DLD1 (cell line): ENCODE data around the gene DPP9.
"Not testable (repeated sequence)": the region's sequence is repeated elsewhere in the genome, so short reads cannot be mapped to it uniquely, and the experiment has no call there.

Source experiments
- in situ Hi-C: cut with HindIII; loops from 2 replicates; pipeline ENCODE4 v1.10.0; 2017; ENCODE audit warnings: low sequenced_read_pairs

The DPP9 gene

DNA sequence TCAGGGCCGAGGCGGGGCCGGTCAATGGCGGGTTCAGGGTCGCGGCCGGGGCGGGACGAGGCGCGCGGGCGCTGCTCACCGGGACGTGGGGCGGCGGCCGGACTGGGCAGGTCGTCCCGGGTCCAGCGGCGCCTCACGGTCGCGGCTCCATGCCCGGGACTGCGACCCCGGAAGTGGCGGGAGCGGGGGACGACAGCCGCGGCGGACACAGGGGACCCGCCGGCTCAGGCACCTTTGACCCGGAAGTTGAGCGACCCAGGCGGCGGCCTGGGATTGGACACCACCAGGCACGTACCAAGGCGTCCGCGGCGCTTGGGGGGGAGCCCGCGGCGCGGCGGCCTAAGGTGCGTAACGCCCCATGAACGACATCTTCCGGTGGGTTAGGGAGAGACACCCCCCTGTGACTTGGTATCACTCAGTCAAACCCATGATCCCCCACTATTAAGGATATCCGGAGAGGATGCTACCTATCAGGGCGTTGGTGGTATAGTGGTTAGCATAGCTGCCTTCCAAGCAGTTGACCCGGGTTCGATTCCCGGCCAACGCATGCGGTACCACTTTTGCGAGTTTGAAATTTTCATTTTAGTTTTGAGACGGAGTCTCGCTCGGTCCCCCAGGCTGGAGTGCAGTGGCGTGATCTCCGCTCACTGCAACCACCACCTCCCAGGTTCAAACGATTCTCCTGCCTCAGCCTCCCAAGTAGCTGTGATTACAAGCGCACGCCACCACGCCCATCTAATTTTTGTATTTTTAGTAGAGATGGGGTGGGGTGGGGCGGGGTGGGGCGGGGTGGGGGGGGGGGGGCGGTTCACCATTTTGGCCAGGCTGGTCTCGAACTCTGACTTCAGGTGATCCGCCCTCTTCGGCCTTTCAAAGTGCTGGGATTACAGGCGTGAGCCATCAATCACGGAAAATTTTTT lies at the start of gene DPP9:
TSS of gene DPP9 (minus strand) at position 248 of the 920 bp plus-strand sequence. CDS start 3,936 bp downstream, outside the sequence.
- in situ Hi-C loops: no loop called here

DNA sequence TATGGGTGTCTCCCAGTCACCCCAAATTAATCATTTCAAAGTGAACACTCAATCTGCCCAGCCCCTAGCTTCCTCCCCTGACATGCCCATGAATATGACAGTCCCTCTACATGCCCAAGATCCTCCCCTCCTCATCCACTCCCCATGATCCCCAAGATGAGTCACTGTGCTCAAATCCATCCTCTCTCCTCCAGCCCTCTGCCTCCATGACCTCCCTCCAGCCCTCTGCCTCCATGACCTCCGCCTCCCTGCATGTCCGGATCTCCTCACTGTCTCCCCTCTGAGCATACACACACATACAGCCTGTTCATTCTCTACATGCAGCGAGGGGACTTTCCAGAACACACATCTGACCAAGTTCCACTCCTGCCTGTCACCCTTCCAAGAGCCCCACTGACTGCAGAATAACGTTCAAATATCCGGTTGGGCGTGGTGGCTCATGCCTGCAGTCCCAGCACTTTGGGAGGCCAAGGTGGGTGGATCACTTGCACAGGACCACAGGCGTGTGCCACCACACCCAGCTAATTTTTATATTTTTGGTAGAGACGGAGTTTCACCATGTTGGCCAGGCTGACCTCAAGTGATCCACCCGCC lies 49.5 kb upstream of the DPP9 start:
- in situ Hi-C loops: no loop called here

DNA sequence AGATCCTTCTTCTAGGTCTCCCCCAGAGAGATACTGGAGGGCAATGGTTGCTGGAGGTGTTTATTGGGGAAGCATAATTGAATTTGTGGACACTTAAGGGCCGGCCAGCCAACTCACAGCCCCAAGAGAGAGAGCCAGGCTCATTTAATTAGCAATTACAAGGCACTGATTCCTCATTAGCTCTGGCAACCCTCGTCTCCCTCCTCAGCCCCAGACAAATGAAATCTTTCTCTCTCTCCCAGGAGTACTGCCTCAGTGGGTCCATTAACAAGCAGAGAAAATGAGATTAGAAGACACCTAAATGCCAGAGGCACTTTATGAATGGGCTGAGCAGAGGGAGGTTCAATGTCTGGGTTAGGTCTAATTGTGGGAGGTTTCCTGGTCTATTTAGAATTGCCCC lies 48.9 kb upstream of the DPP9 start:
- in situ Hi-C loops: no loop called here

DNA sequence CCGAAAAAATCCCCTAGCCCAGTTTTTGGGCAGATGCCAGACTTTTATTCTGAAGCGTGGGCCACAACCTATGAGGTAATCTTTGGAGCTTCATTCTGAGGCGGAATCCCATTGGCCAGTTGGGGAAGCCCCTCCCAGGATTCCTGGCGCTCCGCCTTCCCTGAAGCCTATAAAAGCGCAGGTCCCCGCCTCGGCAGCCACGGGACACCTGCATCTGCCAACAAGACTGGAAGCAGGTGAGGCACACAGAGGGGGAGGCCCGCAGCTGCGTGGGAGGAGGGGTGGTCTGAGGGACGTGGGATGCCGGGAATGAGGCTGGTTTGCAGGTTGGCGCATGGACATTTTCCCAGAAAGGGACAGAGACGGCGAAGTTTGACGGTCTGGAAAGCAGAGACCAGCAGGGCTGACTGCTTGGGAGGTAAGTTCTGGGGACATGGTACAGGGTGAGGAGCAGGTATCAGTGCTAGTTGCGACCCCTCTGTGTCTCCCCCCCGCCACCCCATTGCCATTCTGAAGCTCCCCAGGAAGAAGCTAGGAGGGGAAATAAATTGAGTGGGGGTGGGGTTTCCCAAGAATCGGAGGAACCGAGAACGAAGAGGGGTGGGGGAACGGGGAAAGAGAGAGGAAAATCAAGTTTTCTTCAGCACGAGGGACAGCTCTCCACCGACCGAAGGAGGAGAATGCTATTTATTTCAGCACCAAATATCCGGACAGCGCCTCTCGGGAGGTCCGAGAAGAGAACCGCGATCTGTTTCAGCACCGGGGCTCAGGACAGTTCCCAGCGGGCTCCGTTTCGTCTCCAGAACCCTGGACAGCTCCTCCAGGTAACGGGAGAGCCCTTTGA lies 45.5 kb upstream of the DPP9 start:
- in situ Hi-C loops: no loop called here

DNA sequence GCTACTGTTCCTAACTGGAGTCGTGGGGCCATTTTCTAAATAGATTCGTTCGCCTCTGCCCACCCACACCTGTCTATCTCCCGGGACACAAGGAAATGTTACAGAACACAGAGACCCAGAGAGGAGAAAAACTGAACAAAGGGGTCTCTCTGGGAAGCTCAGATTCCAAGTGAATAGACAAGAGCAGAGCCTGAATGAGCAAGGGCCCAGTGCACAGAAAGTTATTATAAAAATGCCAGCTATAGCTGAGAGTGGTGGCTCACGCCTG lies 40.7 kb upstream of the DPP9 start:
- in situ Hi-C loops: no loop called here

DNA sequence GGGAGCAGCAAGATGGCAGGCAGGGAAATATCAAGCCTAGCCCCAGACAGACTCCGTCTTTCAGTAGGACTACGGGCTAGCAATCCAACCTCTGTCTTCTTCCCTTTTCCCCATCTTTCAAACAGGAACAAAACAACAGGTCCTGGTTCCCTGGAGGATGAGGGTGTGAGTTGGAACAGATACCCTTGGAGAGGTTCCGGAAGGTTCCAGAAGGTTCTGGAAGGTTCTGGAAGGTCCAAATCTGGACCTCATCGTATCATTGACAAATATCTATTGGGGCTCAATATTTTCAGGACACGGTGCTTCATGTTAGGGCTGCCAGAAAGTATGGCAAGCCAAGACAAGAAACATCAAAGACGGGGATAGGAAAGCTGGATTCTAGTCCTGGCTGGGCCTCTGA lies 39.4 kb upstream of the DPP9 start:
- in situ Hi-C loops: no loop called here

DNA sequence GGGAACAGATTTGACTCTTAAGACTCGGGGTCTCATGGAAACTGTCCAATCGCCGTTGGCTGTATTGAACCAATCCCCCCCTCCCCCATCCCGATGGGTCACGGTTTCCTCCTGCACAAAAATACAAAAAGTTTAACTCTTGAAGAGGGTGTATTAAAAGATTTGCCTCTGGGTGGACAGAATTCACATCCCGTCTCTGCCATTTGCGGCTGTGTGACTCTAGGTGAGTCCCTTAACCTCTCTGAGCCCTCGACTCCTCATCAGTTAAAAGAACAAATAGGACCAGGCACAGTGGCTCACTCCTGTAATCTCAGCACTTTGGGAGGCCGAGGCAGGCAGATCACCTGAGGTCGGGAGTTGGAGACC lies 36.6 kb upstream of the DPP9 start:
- in situ Hi-C loops: no loop called here

DNA sequence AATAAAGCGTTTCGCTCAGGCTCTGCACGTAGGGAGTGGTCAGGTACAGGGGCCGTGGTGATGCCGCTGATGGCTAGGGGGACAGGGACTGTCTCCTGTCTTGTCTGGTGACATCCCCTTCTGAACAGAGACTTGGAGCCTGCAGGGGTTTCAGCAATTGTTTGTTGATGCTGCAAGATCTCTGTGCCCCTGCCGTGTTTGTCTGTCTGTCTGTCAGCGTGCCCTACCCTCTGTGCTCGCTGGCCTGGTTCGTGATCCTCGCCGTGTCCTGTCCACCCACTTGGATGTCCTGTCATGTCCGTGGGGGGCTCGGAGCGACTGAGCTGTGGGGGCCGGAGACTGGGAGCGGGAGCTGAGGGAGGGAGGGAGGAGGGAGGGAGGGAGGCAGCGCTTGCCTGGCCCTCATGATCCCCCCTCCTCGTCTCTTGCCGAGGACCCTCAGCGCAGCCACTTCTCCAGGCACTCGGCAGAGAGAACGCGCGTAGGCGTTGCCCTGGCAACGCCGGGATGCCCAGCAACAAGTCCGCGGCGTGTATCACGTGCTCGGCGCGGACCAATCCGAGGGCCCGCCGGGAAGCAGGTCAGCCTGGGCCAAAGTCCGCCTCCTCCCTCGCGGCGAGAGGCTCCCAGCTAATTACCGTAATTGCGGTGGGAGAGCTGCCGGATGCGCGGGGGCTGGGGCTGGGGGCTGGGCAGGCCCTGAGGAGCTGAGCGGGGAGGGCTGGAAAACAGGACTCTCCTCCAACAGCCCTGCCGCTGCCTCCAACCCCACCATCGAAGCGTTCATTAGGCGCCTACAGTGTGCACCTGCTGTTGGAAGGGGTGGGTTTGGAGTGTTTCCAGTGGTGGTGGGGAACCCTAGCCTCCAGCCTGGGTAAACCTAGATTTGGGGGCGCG lies 36.0 kb upstream of the DPP9 start:
- in situ Hi-C loops: no loop called here

DNA sequence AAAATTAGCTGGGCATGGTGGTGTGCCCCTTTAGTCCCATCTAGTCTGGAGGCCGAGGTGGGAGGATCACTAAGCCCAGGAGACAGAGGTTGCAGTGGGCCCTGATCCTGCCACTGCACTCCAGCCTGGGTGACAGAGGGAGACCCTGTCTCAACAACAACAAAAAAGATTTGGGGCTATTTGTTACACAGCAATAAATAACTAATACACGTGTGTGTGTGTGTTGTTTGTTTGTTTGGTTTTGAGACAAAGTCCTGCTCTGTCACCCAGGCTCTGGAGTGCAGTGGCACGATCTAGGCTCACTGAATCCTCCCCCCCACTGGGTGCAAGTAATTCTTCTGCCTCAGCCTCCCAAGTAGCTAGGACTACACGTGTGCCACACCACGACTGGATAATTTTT lies 35.0 kb upstream of the DPP9 start:
- in situ Hi-C loops: no loop called here

DNA sequence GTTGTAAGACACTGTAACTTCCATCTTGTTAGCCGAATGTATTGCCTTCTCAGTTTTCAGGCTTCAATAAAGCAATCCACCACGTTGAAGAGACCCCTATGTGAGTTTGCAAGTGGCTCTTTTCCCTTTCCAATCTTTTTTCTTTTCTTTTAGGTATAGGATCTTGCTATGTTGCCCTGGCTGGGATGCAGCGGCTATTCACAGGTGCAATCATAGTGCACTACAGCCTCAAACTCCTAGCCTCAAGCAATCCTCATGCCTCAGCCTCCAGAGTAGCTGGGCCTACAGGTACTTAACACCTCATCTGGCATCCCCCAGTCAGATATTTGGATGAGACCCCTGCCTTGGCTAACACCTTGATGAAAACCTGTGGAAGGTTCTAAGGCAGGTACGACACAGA lies 34.4 kb upstream of the DPP9 start:
- in situ Hi-C loops: no loop called here

DNA sequence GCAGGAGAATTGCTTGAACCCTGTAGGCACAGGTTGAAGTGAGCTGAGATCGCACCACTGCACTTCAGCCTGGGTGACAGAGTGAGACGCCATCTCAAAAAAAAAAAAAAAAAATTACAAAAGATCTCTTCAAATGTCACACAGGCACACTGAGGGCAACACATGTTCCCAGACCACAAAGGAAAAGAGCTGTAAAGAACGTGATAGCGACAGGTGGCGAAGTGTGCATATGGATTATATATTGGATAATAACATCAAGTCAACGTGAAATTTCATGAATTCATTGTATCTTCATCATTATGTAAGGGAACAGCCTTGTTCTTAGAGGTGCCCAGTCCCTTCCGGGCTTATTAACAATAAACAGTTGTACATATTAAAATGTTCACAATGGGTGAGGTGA lies 31.8 kb upstream of the DPP9 start:
- in situ Hi-C loops: no loop called here

DNA sequence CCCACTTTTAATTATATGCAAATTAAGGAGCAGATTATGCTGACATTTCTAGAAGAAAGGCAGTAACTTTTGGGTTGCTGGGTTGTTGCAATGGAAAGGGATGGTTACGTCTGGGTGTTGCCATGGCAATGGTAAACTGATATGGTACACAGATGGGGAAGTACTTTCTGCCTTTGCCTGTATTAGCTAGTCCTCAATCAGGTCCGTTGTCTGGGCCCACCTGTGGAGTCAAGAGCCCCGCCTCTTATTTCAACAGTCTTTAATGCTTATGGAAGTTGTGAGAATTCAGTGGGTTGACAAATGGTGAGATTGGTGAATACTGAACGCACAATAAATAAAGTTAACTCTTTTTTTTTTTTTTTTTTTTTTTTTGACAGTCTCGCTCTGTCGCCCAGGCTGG lies 30.6 kb upstream of the DPP9 start:
- in situ Hi-C loops: no loop called here

DNA sequence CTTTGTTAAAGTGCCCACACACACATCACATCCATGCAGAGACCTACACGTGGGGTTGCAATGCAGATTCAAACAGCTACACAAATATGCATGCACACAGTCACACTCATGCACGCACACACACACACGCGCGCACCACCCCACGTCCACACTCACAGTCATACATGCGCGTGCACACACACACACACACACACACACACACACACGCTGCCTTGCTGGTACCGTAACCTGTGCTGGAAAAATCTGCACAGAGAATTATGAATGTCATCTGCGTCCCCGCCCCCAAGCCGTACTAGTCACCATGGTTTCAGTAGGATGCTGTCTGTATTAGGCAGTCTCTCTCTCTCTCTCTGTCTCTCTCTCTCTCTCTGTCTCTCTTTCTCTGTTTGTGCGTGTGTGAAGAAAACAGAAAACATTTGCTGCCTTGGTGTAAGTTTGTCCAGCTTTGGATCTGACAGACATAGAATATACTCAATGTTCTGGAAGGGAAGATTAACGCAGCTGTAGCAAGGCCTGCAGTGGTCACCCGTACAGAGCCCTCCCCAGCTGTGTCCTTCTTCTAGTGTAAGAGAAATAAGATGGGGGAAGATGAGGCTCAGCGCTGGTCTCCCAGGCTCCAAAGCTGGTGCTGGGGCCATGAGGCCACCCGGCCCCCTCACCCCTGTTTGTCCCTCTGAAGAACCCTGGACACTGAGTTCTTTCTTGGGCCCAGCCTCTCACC lies 26.4 kb upstream of the DPP9 start:
- in situ Hi-C loops: no loop called here

DNA sequence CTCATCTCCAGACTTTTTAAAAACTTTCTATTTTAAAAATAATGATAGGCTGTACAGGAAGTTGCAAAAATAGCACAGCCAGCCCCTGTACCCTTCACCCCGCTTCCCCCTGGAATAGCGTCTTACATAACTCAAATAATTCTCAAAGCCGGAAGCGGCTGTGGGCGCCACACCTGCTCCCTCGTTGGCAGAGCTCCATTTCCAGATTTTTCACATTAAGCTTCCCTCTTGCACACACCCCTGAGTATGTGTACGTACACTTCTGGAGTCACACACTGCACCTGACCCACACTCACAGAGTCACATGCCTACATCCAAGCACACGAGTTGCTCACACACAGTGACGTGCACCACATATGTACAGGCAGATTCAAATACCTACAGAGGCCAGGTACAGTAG lies 24.9 kb upstream of the DPP9 start:
- in situ Hi-C loops: no loop called here

DNA sequence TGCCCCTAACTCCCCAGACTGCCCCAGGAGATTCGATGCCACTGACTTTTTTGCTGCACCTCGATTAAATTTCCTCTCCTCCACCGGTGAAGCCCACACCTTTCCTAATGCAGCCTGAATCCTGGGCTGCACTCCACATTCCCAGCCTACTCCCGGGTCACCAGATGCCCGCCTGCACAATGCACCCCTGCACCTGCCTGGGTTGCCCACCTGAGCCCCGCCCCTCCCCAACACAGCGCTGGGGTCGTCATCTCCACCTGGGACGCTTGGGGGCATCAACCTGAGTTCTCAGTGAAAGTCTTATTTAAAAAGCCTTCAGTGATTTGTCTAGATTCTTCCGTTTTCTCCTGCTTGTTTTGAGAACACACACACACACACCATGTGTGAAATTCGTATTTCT lies 24.5 kb upstream of the DPP9 start:
- in situ Hi-C loops: no loop called here

DNA sequence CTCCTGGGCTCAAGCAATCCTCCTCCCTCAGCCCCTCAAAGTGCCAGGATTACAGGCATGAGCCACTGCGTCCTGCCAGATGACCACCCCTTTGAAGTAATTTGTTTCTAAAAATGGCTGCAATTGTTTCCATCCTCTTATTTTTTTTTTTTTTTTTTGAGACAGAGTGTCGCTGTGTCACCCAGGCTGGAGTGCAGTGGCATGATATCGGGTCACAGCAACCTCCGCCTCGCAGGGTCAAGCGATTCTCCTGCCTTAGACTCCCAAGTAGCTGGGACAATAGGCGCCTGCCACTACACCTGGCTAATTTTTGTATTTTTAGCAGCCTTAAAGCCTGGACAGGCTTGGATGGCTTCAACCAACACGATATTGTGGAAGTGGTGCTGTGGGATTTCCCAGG lies 22.3 kb upstream of the DPP9 start:
- in situ Hi-C loops: no loop called here

DNA sequence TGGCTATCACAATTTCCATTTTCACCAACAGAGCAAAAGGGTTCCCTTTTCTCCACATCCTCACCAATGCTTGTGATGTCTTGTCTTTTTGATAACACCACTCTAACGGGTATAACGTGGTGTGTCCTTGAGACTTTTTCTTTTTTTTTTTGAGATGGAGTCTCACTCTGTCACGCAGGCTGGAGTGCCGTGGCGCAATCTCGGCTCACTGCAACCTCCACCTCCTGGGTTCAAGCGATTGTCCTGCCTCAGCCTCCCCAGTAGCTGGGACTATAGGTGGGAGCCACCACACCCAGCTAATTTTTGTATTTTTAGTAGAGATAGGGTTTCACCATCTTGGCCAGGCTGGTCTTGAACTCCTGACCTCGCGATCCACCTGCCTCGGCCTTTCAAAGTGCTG lies 21.5 kb upstream of the DPP9 start:
- in situ Hi-C loops: not testable (repeated sequence)

DNA sequence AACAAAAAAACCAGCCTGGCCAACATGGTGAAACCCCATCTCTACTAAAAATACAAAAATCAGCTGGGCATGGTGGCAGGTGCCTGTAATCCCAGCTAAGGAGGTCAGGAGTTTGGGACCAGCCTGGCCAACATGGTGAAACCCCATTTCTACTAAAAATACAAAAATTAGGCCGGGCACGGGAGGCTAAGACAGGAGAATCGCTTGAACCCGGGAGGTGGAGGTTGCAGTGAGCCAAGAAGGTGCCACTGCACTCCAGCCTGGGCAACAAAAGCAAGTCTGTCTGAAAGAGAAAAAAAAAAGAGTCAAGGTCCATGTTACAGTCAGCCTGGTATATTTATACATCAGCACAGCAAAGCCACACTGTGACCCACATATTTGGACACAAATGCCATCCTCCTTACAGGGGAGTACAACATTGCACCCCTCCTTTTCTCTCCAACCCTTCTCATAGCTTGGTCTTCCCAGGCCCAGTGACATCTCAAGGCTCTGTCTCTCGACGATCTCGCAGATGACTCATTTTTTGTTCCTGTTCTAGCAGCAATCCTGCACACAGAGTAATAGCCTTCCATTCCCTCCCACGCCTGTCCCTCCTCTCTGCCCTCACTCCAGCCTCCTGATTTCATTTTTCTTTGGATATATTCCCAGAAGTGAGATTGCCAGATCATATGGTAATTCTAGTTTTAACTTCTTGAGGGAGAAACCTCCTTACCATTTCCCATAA lies 21.0 kb upstream of the DPP9 start:
- in situ Hi-C loops: no loop called here

DNA sequence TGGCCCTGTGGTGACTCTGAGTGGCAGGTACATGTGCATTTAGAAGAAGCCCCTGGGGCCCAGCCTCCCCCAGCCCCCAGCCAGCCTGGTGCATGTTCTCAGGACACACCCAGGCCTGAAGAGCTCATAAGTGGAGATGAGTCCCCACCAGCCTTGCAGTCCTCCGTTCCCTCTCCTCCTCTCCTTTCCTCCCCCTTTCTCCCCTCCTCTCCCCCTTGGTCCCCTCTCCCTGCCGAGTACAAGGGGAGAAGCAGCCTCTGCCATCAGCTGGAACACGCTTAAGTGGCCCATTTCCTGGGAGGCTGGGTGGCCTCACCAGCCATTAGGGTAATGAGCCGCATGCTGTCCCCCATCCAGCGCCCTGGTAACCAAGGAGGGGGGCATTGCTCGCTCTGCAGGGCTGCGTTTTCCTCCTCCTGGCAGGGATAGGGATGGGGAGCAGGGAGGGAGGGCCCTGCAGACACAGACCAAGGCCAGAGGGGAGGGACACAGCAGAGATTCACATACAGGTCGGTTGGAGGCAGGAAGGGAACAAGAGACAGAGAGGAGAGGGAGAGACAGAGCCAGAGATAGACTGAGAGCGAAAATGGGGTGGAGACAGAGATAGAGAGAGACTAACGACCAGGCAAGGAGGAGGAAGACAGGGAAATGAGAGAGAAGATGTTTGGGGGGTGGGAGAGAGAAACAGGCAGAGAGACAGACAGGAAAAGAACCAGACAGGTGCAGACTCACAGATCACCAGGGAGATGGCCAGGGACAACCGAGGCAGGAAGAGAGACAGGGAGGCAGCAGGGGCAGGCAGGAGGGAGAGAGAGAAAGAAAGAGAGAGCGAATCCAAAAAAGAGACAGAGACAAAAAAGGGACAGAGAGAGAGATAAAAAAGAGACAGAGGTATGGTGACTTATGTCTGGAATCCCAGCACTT lies 19.3 kb upstream of the DPP9 start:
- in situ Hi-C loops: no loop called here
